CD14-positive monocyte (primary cell): ENCODE results near the gene STRN3. TPM values are rescaled to one million over a fixed set of nuclear protein-coding genes. Genes with fewer than 3 reads are reported as not detected.

Experiments used
- DNase-seq, 3 donors: peaks; one replicate each; pipeline ENCODE4 v3.0.0-alpha.2; 2011 to 2022
- H2AFZ ChIP-seq: 2 replicates; pipeline ENCODE4 v1.6.0; 2012; ENCODE audit warnings: mild to moderate bottlenecking, low read depth, low read length, inconsistent platforms; ENCODE audit not compliant: insufficient read depth, poor library complexity, severe bottlenecking
- H3K27ac ChIP-seq, 2 donors: 1 replicate in 1 of 2; 2 replicates in 1 of 2; pipeline ENCODE4 v1.5.1; 2012 to 2013; ENCODE audit warnings: low read length in 2 of 2, control low read depth in 1 of 2, inconsistent platforms in 1 of 2, low read depth in 1 of 2, mild to moderate bottlenecking in 1 of 2
- H3K27me3 ChIP-seq, 2 donors: one replicate each; pipeline versions ENCODE4 v1.6.0 to v1.6.1; 2011 to 2013; ENCODE audit warnings: low read length in 2 of 2; ENCODE audit not compliant: control insufficient read depth in 2 of 2, insufficient read depth in 2 of 2
- H3K36me3 ChIP-seq, 2 donors: replicated peaks in 1 of 2; 1 replicate in 1 of 2; 2 replicates in 1 of 2; pipeline versions ENCODE4 v1.5.1 to v1.6.1; 2012 to 2013; ENCODE audit warnings: low read length in 2 of 2, control low read depth in 1 of 2, inconsistent platforms in 1 of 2, mild to moderate bottlenecking in 1 of 2; ENCODE audit not compliant: insufficient read depth in 2 of 2, control insufficient read depth in 1 of 2
- H3K4me1 ChIP-seq, 2 donors: 1 replicate in 1 of 2; 2 replicates in 1 of 2; pipeline versions ENCODE4 v1.5.1 to v1.6.1; 2012 to 2013; ENCODE audit warnings: low read length in 2 of 2, control low read depth in 1 of 2, inconsistent platforms in 1 of 2, mild to moderate bottlenecking in 1 of 2, moderate library complexity in 1 of 2; ENCODE audit not compliant: insufficient read depth in 2 of 2, control insufficient read depth in 1 of 2
- H3K4me2 ChIP-seq: replicated peaks from 2 replicates; pipeline ENCODE3; 2012; ENCODE audit warnings: low read length, moderate library complexity, mild to moderate bottlenecking; ENCODE audit not compliant: poor library complexity, severe bottlenecking; ENCODE audit errors: extremely low read depth
- H3K4me3 ChIP-seq, 3 experiments: fragments of 200-600 bp in 1 of 3; sonication (generic) in 1 of 3; replicated peaks in 1 of 3; 1 replicate in 2 of 3; 2 replicates in 1 of 3; pipeline ENCODE4 v1.5.1; 2011 to 2013; ENCODE audit warnings: low read length in 3 of 3, mild to moderate bottlenecking in 3 of 3, control low read depth in 2 of 3, low read depth in 2 of 3, inconsistent platforms in 1 of 3, moderate library complexity in 1 of 3
- H3K79me2 ChIP-seq: 2 replicates; pipeline ENCODE4 v1.6.0; 2012; ENCODE audit warnings: mild to moderate bottlenecking, control low read depth, inconsistent platforms, low read length, moderate library complexity; ENCODE audit not compliant: insufficient read depth
- H3K9ac ChIP-seq: 2 replicates; pipeline ENCODE4 v1.6.0; 2017; ENCODE audit warnings: low read length, mild to moderate bottlenecking; ENCODE audit not compliant: insufficient read depth, poor library complexity, severe bottlenecking
- H3K9me3 ChIP-seq, 2 donors: replicated peaks in 1 of 2; 1 replicate in 1 of 2; 2 replicates in 1 of 2; pipeline versions ENCODE4 v1.5.1 to v1.6.1; 2012 to 2013; ENCODE audit warnings: low read length in 2 of 2, control low read depth in 1 of 2; ENCODE audit not compliant: control insufficient read depth in 1 of 2, insufficient read depth in 1 of 2
- H4K20me1 ChIP-seq: 2 replicates; pipeline ENCODE4 v1.6.0; 2012; ENCODE audit warnings: mild to moderate bottlenecking, low read length, control low read depth, moderate library complexity; ENCODE audit not compliant: insufficient read depth
- H3K27ac Mint-ChIP-seq, 7 donors: one replicate each; pipeline ENCODE4 v1.8.0; 2020; ENCODE audit warnings: mild to moderate bottlenecking in 7 of 7, mixed read lengths in 7 of 7, moderate library complexity in 6 of 7, inconsistent platforms in 2 of 7
- H3K27me3 Mint-ChIP-seq, 3 donors: one replicate each; pipeline ENCODE4 v1.8.0; 2021 to 2022; ENCODE audit warnings: low read depth in 3 of 3, mild to moderate bottlenecking in 3 of 3, mixed read lengths in 3 of 3, moderate library complexity in 3 of 3, inconsistent platforms in 1 of 3
- H3K36me3 Mint-ChIP-seq, 2 donors: one replicate each; pipeline ENCODE4 v1.8.0; 2020; ENCODE audit warnings: mixed read lengths in 2 of 2, inconsistent platforms in 1 of 2, mild to moderate bottlenecking in 1 of 2
- H3K4me1 Mint-ChIP-seq: one replicate; pipeline ENCODE4 v1.8.0; 2020; ENCODE audit warnings: mild to moderate bottlenecking, mixed read lengths
- H3K4me3 Mint-ChIP-seq, 2 donors: one replicate each; pipeline ENCODE4 v1.8.0; 2020; ENCODE audit warnings: mild to moderate bottlenecking in 2 of 2, mixed read lengths in 2 of 2, moderate library complexity in 1 of 2
- H3K9me3 Mint-ChIP-seq, 7 donors: one replicate each; pipeline ENCODE4 v1.8.0; 2020 to 2022; ENCODE audit warnings: mixed read lengths in 7 of 7, mild to moderate bottlenecking in 6 of 7, moderate library complexity in 6 of 7, inconsistent platforms in 2 of 7
- WGBS: methylation state at CpG from one replicate; pipeline ENCODE4 v1.1.5; 2013; ENCODE audit warnings: missing lambda C conversion rate; ENCODE audit not compliant: insufficient coverage; 5-methylcytosine and 5-hydroxymethylcytosine counted together
- intact Hi-C, 2 donors: fragments of 100-400 bp; cut with micrococcal nuclease; formaldehyde crosslinking; loops; one replicate each; pipeline versions ENCODE4 v1.15.0 to v1.15.1; 2023
- polyA plus RNA-seq, 3 donors: library from polyadenylated mRNA; depleted of rRNA in 1 of 3; unstranded in 2 of 3; stranded (reverse) in 1 of 3; fragments of 300-500 nt in 2 of 3; fragments of >200 nt in 1 of 3; fragmentation: Illumina TruSeq in 2 of 3; gene quantifications; 1 replicate in 2 of 3; 2 replicates in 1 of 3; pipeline ENCODE4 v1.2.3, GENCODE V29; 2012 to 2021
- TF ChIP-seq, protein P1 (sequence below): fragments of 200-600 bp; IDR thresholded peaks from one replicate; pipeline ENCODE4 v1.8.0; 2022; ENCODE audit warnings: antibody characterized with exemption, mild to moderate bottlenecking

Gene STRN3
- polyA plus RNA-seq, 3 donors = 1.0 to 12.0 (median 3.8) TPM

DNA sequence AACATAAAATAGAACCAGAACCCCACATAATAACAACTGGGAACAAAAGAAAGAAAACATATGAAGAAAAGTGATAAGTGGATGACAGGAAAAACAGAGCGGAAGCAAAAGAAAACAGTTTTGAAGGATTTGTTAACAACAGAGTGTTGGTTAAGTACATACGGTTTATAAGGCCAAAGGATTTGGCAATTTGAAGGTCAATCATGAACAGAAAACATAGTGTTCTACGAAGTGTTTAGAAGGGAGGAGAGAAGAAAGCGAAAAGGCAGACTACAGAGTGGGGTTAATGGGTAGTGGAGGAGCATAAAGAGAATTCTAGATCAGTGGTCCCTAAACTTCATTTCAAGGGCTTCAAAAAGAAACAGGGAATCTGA is 4.6 kb downstream of the STRN3 start:
- no peak overlapping the region for H3K4me3 Mint-ChIP-seq
- Histone ChIP-seq H4K20me1 (peaks cover 25% of the 10 kb centered on the region), H3K79me2 (peaks cover 96% of the 10 kb centered on the region), H3K4me1 (peaks cover 13 to 18% of the 10 kb centered on the region in 2 donors), H2AFZ (no peak overlapping the region), H3K9ac (no peak overlapping the region), H3K27ac (no peak overlapping the region), H3K9me3 (no peaks in the 10 kb centered on the region), H3K4me2 (no peak overlapping the region), H3K27me3 (no peaks in the 10 kb centered on the region), H3K36me3 (peaks cover 8 to 32% of the 10 kb centered on the region in 2 donors), H3K4me3 (no peak overlapping the region)
- 98% methylated on average over 4 of the region's 4 CpGs for WGBS
- intact Hi-C loops = loop anchor here in 1 of 2 donors (10.0 kb wide), 1 partner anchor 53 kb away; no protein-coding TSS in a partner anchor
- H3K9me3 Mint-ChIP-seq = no peaks in the 10 kb centered on the region
- DNase-seq = no peak
- H3K4me1 Mint-ChIP-seq = peaks cover 16% of the 10 kb centered on the region
- H3K36me3 Mint-ChIP-seq = peaks cover 20 to 26% of the 10 kb centered on the region in 2 donors
- peaks cover 0 to 2% (median 0%) of the 10 kb centered on the region in 3 donors for H3K27me3 Mint-ChIP-seq
- TF ChIP-seq, protein P1, sequence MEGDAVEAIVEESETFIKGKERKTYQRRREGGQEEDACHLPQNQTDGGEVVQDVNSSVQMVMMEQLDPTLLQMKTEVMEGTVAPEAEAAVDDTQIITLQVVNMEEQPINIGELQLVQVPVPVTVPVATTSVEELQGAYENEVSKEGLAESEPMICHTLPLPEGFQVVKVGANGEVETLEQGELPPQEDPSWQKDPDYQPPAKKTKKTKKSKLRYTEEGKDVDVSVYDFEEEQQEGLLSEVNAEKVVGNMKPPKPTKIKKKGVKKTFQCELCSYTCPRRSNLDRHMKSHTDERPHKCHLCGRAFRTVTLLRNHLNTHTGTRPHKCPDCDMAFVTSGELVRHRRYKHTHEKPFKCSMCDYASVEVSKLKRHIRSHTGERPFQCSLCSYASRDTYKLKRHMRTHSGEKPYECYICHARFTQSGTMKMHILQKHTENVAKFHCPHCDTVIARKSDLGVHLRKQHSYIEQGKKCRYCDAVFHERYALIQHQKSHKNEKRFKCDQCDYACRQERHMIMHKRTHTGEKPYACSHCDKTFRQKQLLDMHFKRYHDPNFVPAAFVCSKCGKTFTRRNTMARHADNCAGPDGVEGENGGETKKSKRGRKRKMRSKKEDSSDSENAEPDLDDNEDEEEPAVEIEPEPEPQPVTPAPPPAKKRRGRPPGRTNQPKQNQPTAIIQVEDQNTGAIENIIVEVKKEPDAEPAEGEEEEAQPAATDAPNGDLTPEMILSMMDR = no peak
- H3K27ac Mint-ChIP-seq = peak overlapping the region in 2 of 7 donors; percentile 16 to 69

DNA sequence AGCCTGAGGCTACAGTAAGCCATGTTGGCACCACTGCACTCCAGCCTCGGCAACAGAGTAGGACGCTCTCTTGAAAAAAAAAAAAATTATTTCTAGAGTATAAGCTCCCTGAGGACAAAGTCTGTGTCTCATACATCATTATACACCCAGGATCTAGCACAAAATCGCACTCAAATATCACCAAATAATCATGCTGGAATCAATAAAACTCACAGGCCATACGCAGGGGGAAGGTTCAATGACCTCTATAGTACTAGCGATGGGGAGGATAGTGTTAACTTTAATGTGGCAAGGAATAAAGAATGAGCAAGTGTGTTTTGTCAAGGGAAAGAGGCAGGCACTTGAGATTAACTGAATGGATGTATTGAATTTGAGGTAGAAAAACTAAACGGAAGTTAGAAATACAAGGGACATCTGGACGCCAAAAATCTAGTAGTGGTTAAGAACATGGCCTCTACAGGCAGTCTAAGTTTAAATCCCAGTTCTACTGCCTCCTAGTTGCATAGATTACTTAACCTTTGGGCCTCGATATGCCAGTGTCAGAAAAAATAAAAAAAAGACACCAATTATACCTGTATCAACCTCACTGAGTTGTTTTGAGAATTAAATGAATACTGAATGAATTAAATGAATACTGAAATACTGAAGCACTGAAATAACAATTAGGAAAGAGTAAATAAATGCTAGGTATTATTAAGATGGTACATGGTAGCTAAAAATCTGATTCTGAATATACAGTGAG is 5.2 kb downstream of the STRN3 start:
- Histone ChIP-seq H3K27me3 (no peaks in the 10 kb centered on the region), H3K36me3 (peaks cover 8 to 32% of the 10 kb centered on the region in 2 donors), H3K4me2 (no peak overlapping the region), H2AFZ (no peak overlapping the region), H3K9ac (no peak overlapping the region), H3K79me2 (peaks cover 97% of the 10 kb centered on the region), H3K4me1 (peaks cover 13 to 18% of the 10 kb centered on the region in 2 donors), H4K20me1 (peaks cover 29% of the 10 kb centered on the region), H3K27ac (no peak overlapping the region), H3K4me3 (no peak overlapping the region), H3K9me3 (no peaks in the 10 kb centered on the region)
- peak overlapping the region in 1 of 7 donors; percentile 17 for H3K27ac Mint-ChIP-seq
- 97% methylated on average over 3 of the region's 8 CpGs for WGBS
- peaks cover 16% of the 10 kb centered on the region for H3K4me1 Mint-ChIP-seq
- no peaks in the 10 kb centered on the region for H3K9me3 Mint-ChIP-seq
- TF ChIP-seq, protein P1 = no peak
- peaks cover 20 to 26% of the 10 kb centered on the region in 2 donors for H3K36me3 Mint-ChIP-seq
- H3K27me3 Mint-ChIP-seq = peaks cover 0 to 2% (median 0%) of the 10 kb centered on the region in 3 donors
- DNase-seq = no peak
- intact Hi-C loops = loop anchor here in 1 of 2 donors (10.0 kb wide), 1 partner anchor 54 kb away; no protein-coding TSS in a partner anchor
- no peak overlapping the region for H3K4me3 Mint-ChIP-seq
